Lower leg skin (tissue), 4 donors: ENCODE data around the gene GRB7. TPM values are rescaled to one million over a fixed set of nuclear protein-coding genes. Genes with fewer than 3 reads are reported as not detected.

Source experiments
- DNase-seq, 2 donors: peaks; one replicate each; pipeline ENCODE4 v3.0.0-alpha.2; 2019; ENCODE audit warnings: low spot score in 2 of 2
- H3K4me3 ChIP-seq: fragments of 200-600 bp; sonication (generic); 2 replicates; pipeline ENCODE4 v1.5.1; 2017; ENCODE audit warnings: mild to moderate bottlenecking, low read depth; ENCODE audit not compliant: poor library complexity, severe bottlenecking
- CTCF ChIP-seq, 3 donors: fragments of 450-650 bp; IDR thresholded peaks; one replicate each; pipeline ENCODE4 v1.5.1; 2016; ENCODE audit warnings: antibody characterized with exemption in 3 of 3, mild to moderate bottlenecking in 3 of 3, moderate library complexity in 2 of 3
- POLR2A ChIP-seq, 2 donors: fragments of 450-650 bp; IDR thresholded peaks; one replicate each; pipeline ENCODE4 v1.6.1; 2016 to 2017; ENCODE audit warnings: antibody characterized with exemption in 2 of 2, mild to moderate bottlenecking in 1 of 2, moderate library complexity in 1 of 2
- WGBS, 2 donors: methylation state at CpG; one replicate each; pipeline ENCODE4 v1.1.5; 2018; 5-methylcytosine and 5-hydroxymethylcytosine counted together
- intact Hi-C: fragments of 100-400 bp; cut with DNase I; formaldehyde crosslinking; loops from one replicate; pipeline ENCODE4 v1.15.0; 2023; ENCODE audit warnings: low total_unique reads
- total RNA-seq, 4 donors: library from RNA; depleted of rRNA; stranded (reverse); fragments of >200 nt; gene quantifications; one replicate each; pipeline ENCODE4 v1.1.0, GENCODE V29; 2016

GRB7 gene
- total RNA-seq, 4 donors from 2014 or later, result 66.0 to 148 (median 97.4) TPM

DNA sequence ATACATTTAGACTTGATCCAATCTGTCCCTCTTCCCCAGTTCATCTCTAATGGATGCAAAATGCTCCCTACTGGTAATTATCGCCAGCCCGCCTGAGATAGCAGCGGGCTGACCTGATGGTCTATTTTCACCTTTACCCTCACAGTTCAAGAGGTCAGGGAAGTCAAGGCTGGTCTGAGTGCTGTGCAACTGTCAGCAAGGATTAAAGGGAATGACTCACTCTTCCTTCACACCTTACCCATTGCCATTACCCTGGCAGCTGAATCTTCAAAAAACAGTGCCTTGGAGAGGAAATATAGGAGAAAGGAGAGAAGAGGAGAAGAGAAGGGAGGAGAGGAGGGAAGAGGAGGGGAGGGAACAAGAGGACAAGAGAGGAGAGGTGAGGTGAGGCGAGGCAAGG lies 36.3 kb downstream of the GRB7 start:
- TF ChIP-seq CTCF (IDR thresholded peaks at IDR 0.05), result no peak
- intact Hi-C loops, result no loop called here
- DNase-seq, result no peak
- WGBS, 2 donors, result 85% methylated on average over 4 of the region's 4 CpGs
- no peak overlapping the region for H3K4me3 ChIP-seq

GRCh38 chr17:39775031-39775430 lies 37.3 kb downstream of the GRB7 start:
- no peak for TF ChIP-seq POLR2A (IDR thresholded peaks at IDR 0.05)
- no peak for TF ChIP-seq CTCF (IDR thresholded peaks at IDR 0.05)
- DNase-seq, result no peak
- H3K4me3 ChIP-seq, result no peak overlapping the region
- intact Hi-C loops, result no loop called here
- 82 to 86% methylated on average over 2 of the region's 2 CpGs for WGBS, 2 donors

DNA sequence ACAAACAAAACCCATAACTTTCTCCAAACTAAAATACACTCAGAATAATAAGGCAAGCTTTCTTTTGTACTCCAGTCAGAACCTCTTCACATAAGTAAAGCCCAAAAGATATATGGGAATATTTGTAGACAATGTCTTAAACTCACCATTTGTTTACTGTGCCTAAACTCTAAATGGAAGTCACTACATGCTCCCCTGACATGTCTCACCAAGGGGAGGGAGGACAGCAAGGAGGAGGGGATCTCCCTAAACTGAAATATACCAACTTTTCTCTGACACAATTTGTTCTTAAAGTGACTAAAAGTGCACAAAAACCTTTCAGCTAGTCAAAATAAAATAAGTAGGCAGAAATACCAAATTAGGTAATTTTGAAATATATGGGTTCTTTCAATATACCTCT lies 38.5 kb downstream of the GRB7 start:
- TF ChIP-seq CTCF (IDR thresholded peaks at IDR 0.05), result no peak
- no peak for TF ChIP-seq POLR2A (IDR thresholded peaks at IDR 0.05)
- no peak for DNase-seq
- intact Hi-C loops, result no loop called here
- H3K4me3 ChIP-seq, result no peak overlapping the region

DNA sequence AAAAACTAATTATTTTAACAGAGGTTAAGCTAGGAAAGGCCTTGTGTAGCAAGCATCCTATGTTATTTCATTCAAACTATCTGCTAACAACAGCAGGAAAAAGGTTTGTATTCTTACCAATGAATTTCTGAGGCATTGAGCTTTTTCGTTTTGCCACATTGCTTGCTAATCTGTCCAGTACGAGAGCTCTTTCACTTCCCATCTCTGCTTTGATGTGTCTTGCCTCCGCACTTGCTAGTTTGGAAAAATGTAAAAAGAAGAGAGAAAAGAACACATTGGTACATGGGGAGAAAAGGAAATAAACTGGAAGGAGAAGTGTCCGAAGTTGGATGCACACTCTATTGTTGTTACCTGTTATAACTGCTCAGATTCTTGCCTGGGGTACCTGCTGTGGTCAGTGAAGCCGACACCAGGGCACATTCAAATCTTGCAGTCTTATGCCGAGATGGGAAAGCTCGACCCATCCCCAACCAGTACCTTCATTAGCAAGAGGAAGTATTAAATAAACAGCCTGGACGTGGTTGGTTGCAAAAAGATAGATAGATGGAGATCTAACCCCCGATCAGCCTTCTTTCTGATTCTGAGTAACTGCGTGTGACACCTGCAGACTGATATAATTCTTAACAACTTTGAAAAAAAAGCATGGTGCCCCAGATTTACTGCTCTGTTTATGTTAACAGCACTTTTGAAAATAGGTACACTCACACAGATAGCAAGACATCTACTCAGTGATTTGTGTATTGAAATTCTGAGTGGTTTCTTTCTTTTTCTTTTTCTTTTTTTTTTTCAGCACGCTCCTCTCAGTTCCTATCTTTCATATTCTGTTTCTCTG lies 40.0 kb downstream of the GRB7 start:
- DNase-seq, result no peak
- TF ChIP-seq CTCF (IDR thresholded peaks at IDR 0.05), result no peak
- TF ChIP-seq POLR2A (IDR thresholded peaks at IDR 0.05), result no peak
- WGBS, 2 donors, result 66 to 68% methylated on average over 11 of the region's 11 CpGs
- intact Hi-C loops, result no loop called here
- no peak overlapping the region for H3K4me3 ChIP-seq

- intact Hi-C loops, result no loop called here
- H3K4me3 ChIP-seq, result no peak overlapping the region
- 45 to 48% methylated on average over 6 of the region's 6 CpGs for WGBS, 2 donors
- TF ChIP-seq POLR2A (IDR thresholded peaks at IDR 0.05), result no peak
- TF ChIP-seq CTCF (IDR thresholded peaks at IDR 0.05), result no peak
- no peak for DNase-seq
Observed at GRCh38 chr17:39781031-39781860, 43.5 kb downstream of the GRB7 start.
